H1 (cell line): Measurements from ENCODE around the gene THAP7. TPM values are rescaled to one million over a fixed set of nuclear protein-coding genes. Genes with fewer than 3 reads are reported as not detected.

Source experiments
- CTCF ChIA-PET: fragments of 300-600 bp; sonication (Branson Sonifier 250); formaldehyde crosslinking; loops from one replicate; lab custom pipeline; 2021; ENCODE audit not compliant: partially characterized antibody; lab: Charles Lee
- POLR2A ChIA-PET: fragments of 300-600 bp; sonication (Branson Sonifier 250); formaldehyde crosslinking; loops from one replicate; lab custom pipeline; 2021; ENCODE audit warnings: inconsistent platforms; ENCODE audit not compliant: partially characterized antibody; lab: Charles Lee
- DNase-seq, 2 experiments: peaks; one replicate each; pipeline versions ENCODE4 v3.0.0 to v3.0.0-alpha.2; 2010 to 2022; ENCODE audit warnings: low spot score in 2 of 2, low read depth in 1 of 2, mixed read lengths in 1 of 2
- FAIRE-seq: peaks from 2 replicates; lab custom pipeline; 2011; peaks lifted over from hg19 to GRCh38; lab: Jason Lieb, UNC
- H2AFZ ChIP-seq: 2 replicates; pipeline ENCODE4 v1.8.1; 2012; ENCODE audit warnings: low read length, inconsistent platforms
- H2AK5ac ChIP-seq: 2 replicates; pipeline ENCODE4 v1.6.1; 2013; ENCODE audit warnings: low read depth, low read length
- H2BK120ac ChIP-seq: replicated peaks from 2 replicates; pipeline ENCODE3; 2013; ENCODE audit warnings: low read depth, low read length, inconsistent platforms
- H2BK12ac ChIP-seq: 2 replicates; pipeline ENCODE4 v1.6.1; 2013; ENCODE audit warnings: low read depth, low read length
- H2BK15ac ChIP-seq: 2 replicates; pipeline ENCODE4 v1.6.1; 2013; ENCODE audit warnings: low read length
- H2BK20ac ChIP-seq: 2 replicates; pipeline ENCODE4 v1.6.1; 2013; ENCODE audit warnings: low read length
- H2BK5ac ChIP-seq: 2 replicates; pipeline ENCODE4 v1.6.1; 2013; ENCODE audit warnings: low read depth, low read length
- H3K14ac ChIP-seq: 2 replicates; pipeline ENCODE4 v1.6.1; 2013; ENCODE audit warnings: inconsistent platforms; ENCODE audit not compliant: insufficient read length
- H3K18ac ChIP-seq: 2 replicates; pipeline ENCODE4 v1.6.1; 2013; ENCODE audit warnings: low read length; ENCODE audit errors: extremely low read depth
- H3K23ac ChIP-seq: 2 replicates; pipeline ENCODE4 v1.6.1; 2013; ENCODE audit warnings: inconsistent platforms; ENCODE audit not compliant: insufficient read length
- H3K23me2 ChIP-seq: 2 replicates; pipeline ENCODE4 v1.6.1; 2013; ENCODE audit warnings: low read depth, low read length
- H3K27ac ChIP-seq: 2 replicates; pipeline ENCODE4 v1.6.1; 2011; ENCODE audit warnings: low read depth, low read length, inconsistent platforms
- H3K27me3 ChIP-seq, 4 experiments: replicated peaks in 1 of 4; 1 replicate in 1 of 4; 2 replicates in 3 of 4; pipeline versions ENCODE4 v1.6.1 to v1.8.1; 2011 to 2013; ENCODE audit warnings: low read length in 3 of 4, mild to moderate bottlenecking in 3 of 4, inconsistent platforms in 2 of 4, mixed read lengths in 2 of 4, moderate library complexity in 1 of 4; ENCODE audit not compliant: control insufficient read depth in 3 of 4, insufficient read depth in 3 of 4; ENCODE audit errors: extremely low read depth in 1 of 4
- H3K36me3 ChIP-seq, 4 experiments: 2 replicates each; pipeline versions ENCODE4 v1.6.1 to v1.8.1; 2011 to 2013; ENCODE audit warnings: mild to moderate bottlenecking in 4 of 4, low read length in 3 of 4, moderate library complexity in 2 of 4, control low read depth in 1 of 4, inconsistent platforms in 1 of 4; ENCODE audit not compliant: insufficient read depth in 4 of 4, control insufficient read depth in 2 of 4
- H3K4ac ChIP-seq: replicated peaks from 2 replicates; pipeline ENCODE3; 2013; ENCODE audit warnings: low read length, low read depth, mixed read lengths, inconsistent platforms; ENCODE audit not compliant: insufficient read length
- H3K4me1 ChIP-seq, 4 experiments: replicated peaks in 1 of 4; 1 replicate in 1 of 4; 2 replicates in 3 of 4; pipeline versions ENCODE4 v1.6.1 to v1.8.1; 2011 to 2013; ENCODE audit warnings: low read length in 3 of 4, inconsistent platforms in 2 of 4, mixed read lengths in 1 of 4; ENCODE audit not compliant: insufficient read depth in 4 of 4, control insufficient read depth in 3 of 4
- H3K4me2 ChIP-seq, 2 experiments: 2 replicates each; pipeline versions ENCODE4 v1.6.1 to v1.8.1; 2011 to 2013; ENCODE audit warnings: low read depth in 2 of 2, low read length in 2 of 2, control low read depth in 1 of 2, inconsistent platforms in 1 of 2, mild to moderate bottlenecking in 1 of 2; ENCODE audit not compliant: insufficient read depth in 1 of 2
- H3K4me3 ChIP-seq, 4 experiments: fragments of 200-600, 300-600 bp in 1 of 4; sonication (generic), shearing (Covaris generic), sonication (Bioruptor Twin) in 1 of 4; 2 replicates each; pipeline versions ENCODE4 v1.5.1 to v1.8.1; 2011 to 2016; ENCODE audit warnings: low read length in 4 of 4, low read depth in 3 of 4, control low read depth in 2 of 4, inconsistent platforms in 2 of 4, mild to moderate bottlenecking in 2 of 4, mixed read lengths in 1 of 4, moderate library complexity in 1 of 4; ENCODE audit not compliant: insufficient read depth in 2 of 4; ENCODE audit errors: extremely low read depth in 1 of 4
- H3K56ac ChIP-seq: replicated peaks from 2 replicates; pipeline ENCODE3; 2013; ENCODE audit warnings: low read depth, mild to moderate bottlenecking, mixed read lengths, low read length, inconsistent platforms; ENCODE audit not compliant: insufficient read length
- H3K79me1 ChIP-seq: 2 replicates; pipeline ENCODE4 v1.6.1; 2013; ENCODE audit warnings: low read depth, low read length, control low read depth
- H3K79me2 ChIP-seq, 2 experiments: 2 replicates each; pipeline versions ENCODE4 v1.6.1 to v1.8.1; 2012 to 2013; ENCODE audit warnings: low read length in 2 of 2, mild to moderate bottlenecking in 2 of 2, inconsistent platforms in 1 of 2; ENCODE audit not compliant: insufficient read depth in 2 of 2, control insufficient read depth in 1 of 2
- H3K9ac ChIP-seq, 4 experiments: replicated peaks in 1 of 4; 1 replicate in 1 of 4; 2 replicates in 3 of 4; pipeline versions ENCODE4 v1.6.1 to v1.8.1; 2011 to 2013; ENCODE audit warnings: low read depth in 3 of 4, low read length in 3 of 4, control low read depth in 2 of 4, mild to moderate bottlenecking in 2 of 4, moderate library complexity in 2 of 4, inconsistent platforms in 1 of 4; ENCODE audit errors: extremely low read depth in 1 of 4
- H3K9me3 ChIP-seq, 2 experiments: 2 replicates each; pipeline versions ENCODE4 v1.6.1 to v1.8.1; 2012 to 2013; ENCODE audit warnings: mild to moderate bottlenecking in 2 of 2, moderate library complexity in 2 of 2, control low read depth in 1 of 2, inconsistent platforms in 1 of 2, low read depth in 1 of 2, low read length in 1 of 2, mixed read lengths in 1 of 2; ENCODE audit not compliant: insufficient read depth in 2 of 2
- H4K20me1 ChIP-seq, 2 experiments: replicated peaks in 1 of 2; 2 replicates each; pipeline versions ENCODE3 to v1.8.1; 2011 to 2013; ENCODE audit warnings: inconsistent platforms in 2 of 2, low read length in 2 of 2, mild to moderate bottlenecking in 1 of 2; ENCODE audit not compliant: insufficient read depth in 2 of 2, control insufficient read depth in 1 of 2
- H4K5ac ChIP-seq: 2 replicates; pipeline ENCODE4 v1.6.1; 2013; ENCODE audit warnings: low read length, low read depth, mixed read lengths, inconsistent platforms; ENCODE audit not compliant: insufficient read length
- H4K8ac ChIP-seq: 2 replicates; pipeline ENCODE4 v1.8.0; 2013; ENCODE audit warnings: mild to moderate bottlenecking, moderate library complexity, low read length, inconsistent platforms; ENCODE audit not compliant: insufficient read depth; ENCODE audit errors: extremely low read depth
- H4K91ac ChIP-seq: replicated peaks from 2 replicates; pipeline ENCODE3; 2013; ENCODE audit warnings: low read length, mixed read lengths, inconsistent platforms; ENCODE audit not compliant: insufficient read length
- ASH2L ChIP-seq: fragments of 200-600, 300-600 bp; sonication (generic); IDR thresholded peaks from one replicate; pipeline ENCODE4 v1.7.1; 2017; ENCODE audit warnings: low read length
- CBX8 ChIP-seq: fragments of 300-800, 300-1000 bp; sonication (generic); IDR thresholded peaks from 2 replicates; pipeline ENCODE4 v1.7.1; 2016; ENCODE audit warnings: low read depth, low read length, borderline replicate concordance
- CTBP2 ChIP-seq: IDR thresholded peaks from 2 replicates; pipeline ENCODE4 v1.7.0; 2011; ENCODE audit warnings: borderline replicate concordance, mild to moderate bottlenecking, moderate library complexity, mixed read lengths, low read length; ENCODE audit not compliant: insufficient read depth, insufficient read length
- CTCF ChIP-seq, 3 experiments: IDR thresholded peaks; 1 replicate in 2 of 3; 2 replicates in 1 of 3; pipeline versions ENCODE4 v1.5.1 to v1.6.1; 2011; ENCODE audit warnings: low read length in 3 of 3, mild to moderate bottlenecking in 3 of 3, inconsistent platforms in 2 of 3, low read depth in 1 of 3, moderate library complexity in 1 of 3; ENCODE audit not compliant: insufficient read depth in 1 of 3; ENCODE audit errors: control extremely low read depth in 1 of 3
- FOSL1 ChIP-seq: IDR thresholded peaks from 2 replicates; pipeline ENCODE4 v1.6.1; 2011; ENCODE audit warnings: mild to moderate bottlenecking, low read depth, low read length, moderate library complexity; ENCODE audit not compliant: insufficient read depth
- POLR2A ChIP-seq, 2 experiments: IDR thresholded peaks; 1 replicate in 1 of 2; 2 replicates in 1 of 2; pipeline ENCODE4 v1.6.1; 2011; ENCODE audit warnings: low read depth in 2 of 2, low read length in 2 of 2, mild to moderate bottlenecking in 2 of 2; ENCODE audit errors: control extremely low read depth in 1 of 2
- SIRT6 ChIP-seq: IDR thresholded peaks from one replicate; pipeline ENCODE4 v1.7.1; 2012; ENCODE audit warnings: low read length, inconsistent platforms
- SUZ12 ChIP-seq: fragments of 200-600 bp; sonication (generic); IDR thresholded peaks from 2 replicates; pipeline ENCODE4 v1.6.1; 2012; ENCODE audit warnings: mild to moderate bottlenecking, inconsistent platforms, low read length, moderate library complexity, mixed read lengths
- YY1 ChIP-seq: IDR thresholded peaks from 2 replicates; pipeline ENCODE4 v1.6.1; 2011; ENCODE audit warnings: low read depth, mild to moderate bottlenecking, low read length
- ZNF274 ChIP-seq: IDR thresholded peaks from 2 replicates; pipeline ENCODE4 v1.7.0; 2012; ENCODE audit warnings: low read length, borderline replicate concordance; ENCODE audit errors: extremely low read depth
- WGBS, 2 experiments: shearing (Covaris generic) in 1 of 2; methylation state at CpG; one replicate each; pipeline versions ENCODE4 v1.1.6 to v1.1.7; 2013 to 2015; ENCODE audit warnings: low lambda C conversion rate in 2 of 2, mixed read lengths in 2 of 2, inconsistent platforms in 1 of 2, low coverage in 1 of 2, missing lambda C conversion rate in 1 of 2; ENCODE audit not compliant: insufficient replicate concordance in 2 of 2, insufficient coverage in 1 of 2, insufficient read length in 1 of 2; ENCODE audit errors: extremely low coverage in 1 of 2, missing lambda C conversion rate in 1 of 2; 5-methylcytosine and 5-hydroxymethylcytosine counted together
- polyA plus RNA-seq, 7 experiments: library from polyadenylated mRNA; depleted of rRNA in 3 of 7; stranded (reverse) in 5 of 7; unstranded in 2 of 7; fragments of >200 nt in 5 of 7; fragments of 200-250 nt in 2 of 7; gene quantifications; 1 replicate in 5 of 7; 2 replicates in 1 of 7; 4 replicates in 1 of 7; pipeline versions ENCODE4 v1.2.1 to v1.2.3, GENCODE V29; 2011 to 2013; ENCODE audit warnings: missing spikeins in 2 of 7, mixed read lengths in 2 of 7
- total RNA-seq: library from RNA; stranded (reverse); fragmentation: NEBNext Ultra II Directional; extraction: Animal tissue kit (Norgen Biotek cat#: 25700); gene quantifications from 2 replicates; pipeline ENCODE4 v1.2.1, GENCODE V29; 2021

The THAP7 gene
- total and polyA plus RNA-seq, 2 of the 8 experiments (the other 6 are each of a cell fraction or from before 2014, with no cell fraction given), result 16.9 to 32.5 TPM

- H3K4me2 ChIP-seq, result no peak overlapping the region
- no peaks in the 10 kb centered on the region for H3K27me3 ChIP-seq
- H2AFZ ChIP-seq, result no peak overlapping the region
- H3K9ac ChIP-seq, result no peak overlapping the region
- no peak overlapping the region for H4K8ac ChIP-seq
- POLR2A ChIA-PET, result no interaction called here
- H2AK5ac ChIP-seq, result no peak overlapping the region
- H3K4me1 ChIP-seq, result no peaks in the 10 kb centered on the region; a peak in 1 of 7 replicates
- no peak overlapping the region for H3K18ac ChIP-seq
- CTCF ChIA-PET, result interaction anchor here (1.7 to 2.6 kb wide), 2 partner anchors 10 to 29 kb away, joined by 4 to 9 read pairs; no protein-coding TSS in a partner anchor
- peaks cover 0 to 10% (median 3%) of the 10 kb centered on the region in 4 experiments; a peak in 4 of 8 replicates for H3K36me3 ChIP-seq
- H4K20me1 ChIP-seq, result peaks cover 0 to 9% of the 10 kb centered on the region in 2 experiments
- DNase-seq, result no peak
- no peaks in the 10 kb centered on the region for H3K9me3 ChIP-seq
- H3K14ac ChIP-seq, result no peak overlapping the region
- H4K5ac ChIP-seq, result no peak overlapping the region
- no peak overlapping the region for H2BK120ac ChIP-seq
- H3K23ac ChIP-seq, result no peak overlapping the region
- H3K79me2 ChIP-seq, result no peaks in the 10 kb centered on the region
- H3K4ac ChIP-seq, result no peak overlapping the region
- no peak overlapping the region for H2BK15ac ChIP-seq
- no peaks in the 10 kb centered on the region for H3K79me1 ChIP-seq
- no peak overlapping the region for H3K4me3 ChIP-seq
- no peaks in the 10 kb centered on the region for H3K23me2 ChIP-seq
- TF ChIP-seq YY1, result no peak
- TF ChIP-seq FOSL1, result no peak
- TF ChIP-seq ZNF274, result no peak
- TF ChIP-seq CTBP2, result no peak
- no peak for TF ChIP-seq SIRT6
- no peak for TF ChIP-seq POLR2A (IDR thresholded peaks at IDR 0.05; ENCODE audit: control extremely low read depth in 1 of 2, low read depth in 2 of 2, low read length in 2 of 2)
- TF ChIP-seq CTCF (IDR thresholded peaks at IDR 0.05; ENCODE audit: control extremely low read depth in 1 of 3, insufficient read depth in 1 of 3, low read depth in 1 of 3, low read length in 3 of 3), result no peak
- TF ChIP-seq ASH2L, result no peak
- TF ChIP-seq SUZ12, result no peak
- no peak for TF ChIP-seq CBX8
- TF ChIP-seq, all 59 proteins: peak for 0
- no peak overlapping the region for H2BK5ac ChIP-seq
- H3K27ac ChIP-seq, result no peak overlapping the region
- no peak overlapping the region for H4K91ac ChIP-seq
- no peak for FAIRE-seq
- 88% methylated on average over 21 of the region's 21 CpGs; no CpG with 5 or more reads in 1 of the 2 experiments for WGBS, 2 experiments
- no peak overlapping the region for H3K56ac ChIP-seq
- no peak overlapping the region for H2BK12ac ChIP-seq
- no peak overlapping the region for H2BK20ac ChIP-seq
Measured at GRCh38 chr22:20992456-20993303, 9.2 kb downstream of the THAP7 start.
